IMR-90 (cell line): Measurements from ENCODE around the gene ARID5A. TPM values are rescaled to one million over a fixed set of nuclear protein-coding genes. Genes with fewer than 3 reads are reported as not detected.

Experiments
- ATAC-seq: fragments of 200-7000 bp; cut with Tn5 transposase; 2 replicates; pipeline ENCODE4 v1.9.1; 2020; ENCODE audit warnings: low read depth, mild to moderate bottlenecking, moderate library complexity
- BruUV-seq: library from RNA; stranded (reverse); fragments of 400-500 nt; replicated peaks from 2 replicates; lab custom pipeline; 2021; lab: Mats Ljungman, UMichigan
- CTCF ChIA-PET: fragments of 300-600 bp; formaldehyde crosslinking; extraction: SDS; loops from one replicate; lab custom pipeline; 2021; ENCODE audit warnings: antibody characterized with exemption; lab: Yijun Ruan, JAX
- POLR2A ChIA-PET: fragments of 300-600 bp; sonication (Branson Sonifier 250); formaldehyde crosslinking; loops from one replicate; lab custom pipeline; 2022; ENCODE audit warnings: antibody characterized with exemption; ENCODE audit not compliant: unreplicated experiment; lab: Charles Lee
- DNase-seq: peaks from one replicate; pipeline ENCODE4 v3.0.0; 2013
- H2AFZ ChIP-seq: replicated peaks from 2 replicates; pipeline ENCODE3; 2013; ENCODE audit warnings: low read length, mild to moderate bottlenecking; ENCODE audit not compliant: poor library complexity
- H2AK5ac ChIP-seq: 2 replicates; pipeline ENCODE4 v1.6.1; 2013; ENCODE audit warnings: low read depth, low read length, inconsistent platforms
- H2AK9ac ChIP-seq: replicated peaks from 2 replicates; pipeline ENCODE3; 2013; ENCODE audit warnings: mild to moderate bottlenecking, low read depth, low read length, moderate library complexity; ENCODE audit not compliant: poor library complexity
- H2BK120ac ChIP-seq: 2 replicates; pipeline ENCODE4 v1.6.1; 2013; ENCODE audit warnings: low read depth, low read length, inconsistent platforms
- H2BK15ac ChIP-seq: 3 replicates; pipeline ENCODE4 v1.6.1; 2013; ENCODE audit warnings: low read depth, low read length, inconsistent platforms
- H2BK20ac ChIP-seq: 2 replicates; pipeline ENCODE4 v1.6.1; 2013; ENCODE audit warnings: low read depth, mild to moderate bottlenecking, inconsistent platforms, low read length, moderate library complexity
- H2BK5ac ChIP-seq: 2 replicates; pipeline ENCODE4 v1.6.1; 2013; ENCODE audit warnings: mild to moderate bottlenecking, low read depth, low read length, inconsistent platforms; ENCODE audit not compliant: poor library complexity, severe bottlenecking
- H3K14ac ChIP-seq: replicated peaks from 2 replicates; pipeline ENCODE4 v1.6.1; 2013; ENCODE audit warnings: low read depth, low read length, inconsistent platforms
- H3K18ac ChIP-seq: 2 replicates; pipeline ENCODE4 v1.6.1; 2013; ENCODE audit warnings: low read depth, low read length, control low read depth
- H3K23ac ChIP-seq: 2 replicates; pipeline ENCODE4 v1.6.1; 2013; ENCODE audit warnings: low read depth, low read length, inconsistent platforms
- H3K27ac ChIP-seq: 2 replicates; pipeline ENCODE4 v1.5.1; 2013; ENCODE audit warnings: mild to moderate bottlenecking, control low read depth, low read length; ENCODE audit not compliant: insufficient read depth
- H3K27me3 ChIP-seq: 2 replicates; pipeline ENCODE4 v1.6.1; 2013; ENCODE audit warnings: low read length; ENCODE audit not compliant: control insufficient read depth, insufficient read depth
- H3K36me3 ChIP-seq: 2 replicates; pipeline ENCODE4 v1.6.1; 2013; ENCODE audit warnings: low read length, mixed read lengths; ENCODE audit not compliant: control insufficient read depth, insufficient read depth
- H3K4ac ChIP-seq: 2 replicates; pipeline ENCODE4 v1.6.1; 2013; ENCODE audit warnings: low read depth, low read length, inconsistent platforms
- H3K4me1 ChIP-seq: 2 replicates; pipeline ENCODE4 v1.6.1; 2013; ENCODE audit warnings: low read length, mixed read lengths; ENCODE audit not compliant: control insufficient read depth, insufficient read depth
- H3K4me2 ChIP-seq: 2 replicates; pipeline ENCODE4 v1.6.1; 2013; ENCODE audit warnings: low read depth, mild to moderate bottlenecking, control low read depth, low read length, moderate library complexity
- H3K4me3 ChIP-seq: 2 replicates; pipeline ENCODE4 v1.5.1; 2013; ENCODE audit warnings: low read depth, mild to moderate bottlenecking, control low read depth, low read length, moderate library complexity; ENCODE audit not compliant: insufficient read depth
- H3K56ac ChIP-seq: 2 replicates; pipeline ENCODE4 v1.6.1; 2013; ENCODE audit warnings: low read length, inconsistent platforms; ENCODE audit not compliant: insufficient read depth; ENCODE audit errors: extremely low read depth
- H3K79me1 ChIP-seq, 2 experiments: 2 replicates each; pipeline ENCODE4 v1.6.1; 2013; ENCODE audit warnings: low read length in 2 of 2, inconsistent platforms in 1 of 2, low read depth in 1 of 2
- H3K9ac ChIP-seq: 2 replicates; pipeline ENCODE4 v1.6.1; 2013; ENCODE audit warnings: low read depth, low read length, control low read depth
- H3K9me1 ChIP-seq: 2 replicates; pipeline ENCODE4 v1.6.1; 2013; ENCODE audit warnings: low read length, inconsistent platforms; ENCODE audit not compliant: insufficient read depth
- H3K9me3 ChIP-seq: 2 replicates; pipeline ENCODE4 v1.6.1; 2013; ENCODE audit warnings: low read length; ENCODE audit not compliant: control insufficient read depth, insufficient read depth
- H4K20me1 ChIP-seq: 2 replicates; pipeline ENCODE4 v1.6.1; 2013; ENCODE audit warnings: low read length, inconsistent platforms; ENCODE audit not compliant: insufficient read depth
- H4K5ac ChIP-seq: 2 replicates; pipeline ENCODE4 v1.6.1; 2013; ENCODE audit warnings: mild to moderate bottlenecking, low read depth, low read length, control low read depth
- H4K8ac ChIP-seq, 2 experiments: 2 replicates each; pipeline ENCODE4 v1.6.1; 2013; ENCODE audit warnings: low read depth in 2 of 2, low read length in 2 of 2, control low read depth in 1 of 2, inconsistent platforms in 1 of 2
- H4K91ac ChIP-seq: 2 replicates; pipeline ENCODE4 v1.6.1; 2013; ENCODE audit warnings: low read depth, low read length, inconsistent platforms; ENCODE audit not compliant: insufficient read depth
- BHLHE40 ChIP-seq: fragments of 150-350 bp; IDR thresholded peaks from 2 replicates; pipeline ENCODE4 v1.6.1; 2016; ENCODE audit warnings: mild to moderate bottlenecking, low read depth, low read length
- CEBPB ChIP-seq: IDR thresholded peaks from 2 replicates; pipeline ENCODE4 v1.6.1; 2012; ENCODE audit warnings: low read depth, low read length, improper control_type of control experiment
- CHD1 ChIP-seq: IDR thresholded peaks from 2 replicates; pipeline ENCODE4 v1.6.1; 2012; ENCODE audit warnings: low read depth, low read length, improper control_type of control experiment
- FOS ChIP-seq: fragments of 150-350 bp; IDR thresholded peaks from 2 replicates; pipeline ENCODE4 v1.6.1; 2016; ENCODE audit warnings: low read depth, low read length
- MAZ ChIP-seq: IDR thresholded peaks from 2 replicates; pipeline ENCODE4 v1.6.1; 2012; ENCODE audit warnings: low read depth, mild to moderate bottlenecking, low read length, improper control_type of control experiment, moderate library complexity, borderline replicate concordance
- SMC3 ChIP-seq: fragments of 150-350 bp; IDR thresholded peaks from 2 replicates; pipeline ENCODE4 v1.6.1; 2016; ENCODE audit warnings: low read depth, mild to moderate bottlenecking, antibody characterized with exemption, low read length, moderate library complexity
- USF2 ChIP-seq: fragments of 150-350 bp; IDR thresholded peaks from 2 replicates; pipeline ENCODE4 v1.6.1; 2017; ENCODE audit warnings: mild to moderate bottlenecking, antibody characterized with exemption, low read length, low read depth
- WGBS, 2 experiments: methylation state at CpG; one replicate each; pipeline versions ENCODE4 v1.1.5 to v1.1.7; 2013; ENCODE audit warnings: missing lambda C conversion rate in 2 of 2; ENCODE audit not compliant: insufficient read length in 1 of 2; ENCODE audit errors: extremely low coverage in 2 of 2; 5-methylcytosine and 5-hydroxymethylcytosine counted together
- dilution Hi-C: fragments of 300-500 bp; cut with HindIII; formaldehyde crosslinking; loops from one replicate; pipeline ENCODE4 v1.14.3; 2018; ENCODE audit warnings: low sequenced_read_pairs; ENCODE audit not compliant: unreplicated experiment
- in situ Hi-C: fragments of 300-500 bp; cut with MboI; formaldehyde crosslinking; loops from 3 replicates; pipeline ENCODE4 v1.14.3; 2019; ENCODE audit warnings: low sequenced_read_pairs, inconsistent platforms, mixed read lengths
- intact Hi-C: fragments of 100-400 bp; cut with micrococcal nuclease; formaldehyde crosslinking; loops from 2 replicates; pipeline ENCODE4 v1.10.0; 2022
- polyA plus RNA-seq, 3 experiments: library from polyadenylated mRNA; depleted of rRNA; stranded (reverse); fragments of >200 nt; gene quantifications; 2 replicates each; pipeline ENCODE4 v1.2.3, GENCODE V29; 2012; ENCODE audit warnings: low replicate concordance in 1 of 3
- total RNA-seq: library from RNA; depleted of rRNA; stranded (reverse); fragments of >200 nt; gene quantifications from 2 replicates; pipeline ENCODE4 v1.2.3, GENCODE V29; 2012

Gene ARID5A
- total and polyA plus RNA-seq, 2 of the 4 experiments (the other 2 are of a cell fraction), result 2.3 to 6.7 TPM

GRCh38 chr2:96591494-96591893 is 54.9 kb downstream of the ARID5A start:
- in situ Hi-C loops, result no loop called here

More at GRCh38 chr2:96591494-96591893, 54.9 kb downstream of the ARID5A start:
- no peak overlapping the region for H3K18ac ChIP-seq
- ATAC-seq, result no peak
- H3K4me3 ChIP-seq, result no peak overlapping the region
- no peak overlapping the region for H3K9ac ChIP-seq
- BruUV-seq, result no TSS peak
- H3K27ac ChIP-seq, result no peak overlapping the region
- peaks cover 37% of the 10 kb centered on the region for H3K36me3 ChIP-seq
- H3K4ac ChIP-seq, result no peak overlapping the region
- H3K79me1 ChIP-seq, result peaks cover 12 to 19% of the 10 kb centered on the region in 2 experiments
- no peak overlapping the region for H2AK9ac ChIP-seq
- H3K9me3 ChIP-seq, result no peaks in the 10 kb centered on the region
- no peak overlapping the region for H2BK5ac ChIP-seq
- no peaks in the 10 kb centered on the region for H3K27me3 ChIP-seq
- H4K91ac ChIP-seq, result no peak overlapping the region
- no peak overlapping the region for H2BK20ac ChIP-seq
- no peak overlapping the region for H2BK120ac ChIP-seq
- H4K5ac ChIP-seq, result no peak overlapping the region
- H4K8ac ChIP-seq, result no peak overlapping the region
- POLR2A ChIA-PET, result no interaction called here
- no peak for DNase-seq
- intact Hi-C loops, result no loop called here
- TF ChIP-seq CHD1 (no peak), FOS (no peak), BHLHE40 (no peak), SMC3 (no peak), CEBPB (no peak), USF2 (no peak), MAZ (no peak)
- dilution Hi-C loops, result no loop called here
- CTCF ChIA-PET, result no interaction called here
- H2AK5ac ChIP-seq, result no peak overlapping the region
- no peak overlapping the region for H3K4me2 ChIP-seq
- no peak overlapping the region for H3K56ac ChIP-seq
- H2AFZ ChIP-seq, result no peak overlapping the region
- no peak overlapping the region for H3K14ac ChIP-seq
- no peak overlapping the region for H3K23ac ChIP-seq
- H3K9me1 ChIP-seq, result no peaks in the 10 kb centered on the region
- H2BK15ac ChIP-seq, result no peak overlapping the region
- WGBS, 2 experiments, result no CpG with 5 or more reads among the region's 3 CpGs
- no peaks in the 10 kb centered on the region for H4K20me1 ChIP-seq
- H3K4me1 ChIP-seq, result no peaks in the 10 kb centered on the region
